HT1080 (cell line): ENCODE measurements around the gene SWT1. TPM values are rescaled to one million over a fixed set of nuclear protein-coding genes. Genes with fewer than 3 reads are reported as not detected.
"Not testable (repeated sequence)": the region's sequence is repeated elsewhere in the genome, so short reads cannot be mapped to it uniquely, and the experiment has no call there.

Experiments
- DNase-seq: peaks from one replicate; pipeline ENCODE4 v3.0.0-alpha.2; 2015; ENCODE audit warnings: low read depth
- total RNA-seq: library from RNA; depleted of rRNA; stranded (reverse); fragments of >200 nt; shearing (Covaris generic); gene quantifications from 2 replicates; pipeline ENCODE4 v1.2.3, GENCODE V29; 2014

The SWT1 gene
- total RNA-seq, 1 experiment from 2014 or later: 2.2 TPM

- peak; percentile 94 for DNase-seq
These were observed 87.2 kb downstream of the SWT1 start for GRCh38 chr1:185244015-185244747.

- DNase-seq: peak; percentile 25
These were observed 88.5 kb downstream of the SWT1 start for GRCh38 chr1:185245466-185245865.

- no peak for DNase-seq
These were observed 92.6 kb downstream of the SWT1 start for GRCh38 chr1:185249563-185249962.

- no peak for DNase-seq
These were observed 93.1 kb downstream of the SWT1 start for GRCh38 chr1:185250063-185250462.

- not testable (repeated sequence) for DNase-seq
These were observed 95.0 kb downstream of the SWT1 start for GRCh38 chr1:185251928-185252327.

- DNase-seq: not testable (repeated sequence)
These were observed 95.4 kb downstream of the SWT1 start for GRCh38 chr1:185252404-185252803.

- not testable (repeated sequence) for DNase-seq
These were observed 98.6 kb downstream of the SWT1 start for GRCh38 chr1:185255595-185255994.

- not testable (repeated sequence) for DNase-seq
These were observed 100.4 kb downstream of the SWT1 start for GRCh38 chr1:185257116-185257949.

- DNase-seq: peak; percentile 32
These were observed 100.9 kb downstream of the SWT1 start for GRCh38 chr1:185257950-185258208.

GRCh38 chr1:185258676-185259075 is 101.7 kb downstream of the SWT1 start:
- DNase-seq: no peak

GRCh38 chr1:185260611-185261010 is 103.6 kb downstream of the SWT1 start:
- no peak for DNase-seq

GRCh38 chr1:185262151-185262550 is 105.2 kb downstream of the SWT1 start:
- DNase-seq: no peak

GRCh38 chr1:185263292-185263691 is 106.3 kb downstream of the SWT1 start:
- DNase-seq: no peak

GRCh38 chr1:185263780-185264179 is 106.8 kb downstream of the SWT1 start:
- no peak for DNase-seq

GRCh38 chr1:185265314-185265713 is 108.3 kb downstream of the SWT1 start:
- no peak for DNase-seq

- no peak for DNase-seq
These were observed 110.3 kb downstream of the SWT1 start for GRCh38 chr1:185267301-185267700.

- DNase-seq: no peak
These were observed 110.7 kb downstream of the SWT1 start for GRCh38 chr1:185267701-185268100.

- DNase-seq: no peak
These were observed 111.4 kb downstream of the SWT1 start for GRCh38 chr1:185268352-185268751.

- DNase-seq: no peak
These were observed 115.0 kb downstream of the SWT1 start for GRCh38 chr1:185271921-185272320.

GRCh38 chr1:185279571-185279970 is 122.6 kb downstream of the SWT1 start:
- peak; percentile 57 for DNase-seq

GRCh38 chr1:185280589-185280988 is 123.6 kb downstream of the SWT1 start:
- no peak for DNase-seq

- DNase-seq: no peak
These were observed 124.3 kb downstream of the SWT1 start for GRCh38 chr1:185281245-185281644.

GRCh38 chr1:185284116-185284515 is 127.1 kb downstream of the SWT1 start:
- no peak for DNase-seq
